H1 (cell line): ENCODE results near the gene CEBPE. TPM values are rescaled to one million over a fixed set of nuclear protein-coding genes. Genes with fewer than 3 reads are reported as not detected.

Source experiments
- CTCF ChIA-PET: fragments of 300-600 bp; sonication (Branson Sonifier 250); formaldehyde crosslinking; loops from one replicate; lab custom pipeline; 2021; ENCODE audit not compliant: partially characterized antibody; lab: Charles Lee
- POLR2A ChIA-PET: fragments of 300-600 bp; sonication (Branson Sonifier 250); formaldehyde crosslinking; loops from one replicate; lab custom pipeline; 2021; ENCODE audit warnings: inconsistent platforms; ENCODE audit not compliant: partially characterized antibody; lab: Charles Lee
- DNase-seq, 2 experiments: peaks; one replicate each; pipeline versions ENCODE4 v3.0.0 to v3.0.0-alpha.2; 2010 to 2022; ENCODE audit warnings: low spot score in 2 of 2, low read depth in 1 of 2, mixed read lengths in 1 of 2
- FAIRE-seq: peaks from 2 replicates; lab custom pipeline; 2011; peaks lifted over from hg19 to GRCh38; lab: Jason Lieb, UNC
- H2AFZ ChIP-seq: 2 replicates; pipeline ENCODE4 v1.8.1; 2012; ENCODE audit warnings: low read length, inconsistent platforms
- H2AK5ac ChIP-seq: 2 replicates; pipeline ENCODE4 v1.6.1; 2013; ENCODE audit warnings: low read depth, low read length
- H2BK120ac ChIP-seq: replicated peaks from 2 replicates; pipeline ENCODE3; 2013; ENCODE audit warnings: low read depth, low read length, inconsistent platforms
- H2BK12ac ChIP-seq: 2 replicates; pipeline ENCODE4 v1.6.1; 2013; ENCODE audit warnings: low read depth, low read length
- H2BK15ac ChIP-seq: 2 replicates; pipeline ENCODE4 v1.6.1; 2013; ENCODE audit warnings: low read length
- H2BK20ac ChIP-seq: 2 replicates; pipeline ENCODE4 v1.6.1; 2013; ENCODE audit warnings: low read length
- H2BK5ac ChIP-seq: 2 replicates; pipeline ENCODE4 v1.6.1; 2013; ENCODE audit warnings: low read depth, low read length
- H3K14ac ChIP-seq: 2 replicates; pipeline ENCODE4 v1.6.1; 2013; ENCODE audit warnings: inconsistent platforms; ENCODE audit not compliant: insufficient read length
- H3K18ac ChIP-seq: 2 replicates; pipeline ENCODE4 v1.6.1; 2013; ENCODE audit warnings: low read length; ENCODE audit errors: extremely low read depth
- H3K23ac ChIP-seq: 2 replicates; pipeline ENCODE4 v1.6.1; 2013; ENCODE audit warnings: inconsistent platforms; ENCODE audit not compliant: insufficient read length
- H3K23me2 ChIP-seq: 2 replicates; pipeline ENCODE4 v1.6.1; 2013; ENCODE audit warnings: low read depth, low read length
- H3K27ac ChIP-seq: 2 replicates; pipeline ENCODE4 v1.6.1; 2011; ENCODE audit warnings: low read depth, low read length, inconsistent platforms
- H3K27me3 ChIP-seq, 4 experiments: replicated peaks in 1 of 4; 1 replicate in 1 of 4; 2 replicates in 3 of 4; pipeline versions ENCODE4 v1.6.1 to v1.8.1; 2011 to 2013; ENCODE audit warnings: low read length in 3 of 4, mild to moderate bottlenecking in 3 of 4, inconsistent platforms in 2 of 4, mixed read lengths in 2 of 4, moderate library complexity in 1 of 4; ENCODE audit not compliant: control insufficient read depth in 3 of 4, insufficient read depth in 3 of 4; ENCODE audit errors: extremely low read depth in 1 of 4
- H3K36me3 ChIP-seq, 4 experiments: 2 replicates each; pipeline versions ENCODE4 v1.6.1 to v1.8.1; 2011 to 2013; ENCODE audit warnings: mild to moderate bottlenecking in 4 of 4, low read length in 3 of 4, moderate library complexity in 2 of 4, control low read depth in 1 of 4, inconsistent platforms in 1 of 4; ENCODE audit not compliant: insufficient read depth in 4 of 4, control insufficient read depth in 2 of 4
- H3K4ac ChIP-seq: replicated peaks from 2 replicates; pipeline ENCODE3; 2013; ENCODE audit warnings: low read length, low read depth, mixed read lengths, inconsistent platforms; ENCODE audit not compliant: insufficient read length
- H3K4me1 ChIP-seq, 4 experiments: replicated peaks in 1 of 4; 1 replicate in 1 of 4; 2 replicates in 3 of 4; pipeline versions ENCODE4 v1.6.1 to v1.8.1; 2011 to 2013; ENCODE audit warnings: low read length in 3 of 4, inconsistent platforms in 2 of 4, mixed read lengths in 1 of 4; ENCODE audit not compliant: insufficient read depth in 4 of 4, control insufficient read depth in 3 of 4
- H3K4me2 ChIP-seq, 2 experiments: 2 replicates each; pipeline versions ENCODE4 v1.6.1 to v1.8.1; 2011 to 2013; ENCODE audit warnings: low read depth in 2 of 2, low read length in 2 of 2, control low read depth in 1 of 2, inconsistent platforms in 1 of 2, mild to moderate bottlenecking in 1 of 2; ENCODE audit not compliant: insufficient read depth in 1 of 2
- H3K4me3 ChIP-seq, 4 experiments: fragments of 200-600, 300-600 bp in 1 of 4; sonication (generic), shearing (Covaris generic), sonication (Bioruptor Twin) in 1 of 4; 2 replicates each; pipeline versions ENCODE4 v1.5.1 to v1.8.1; 2011 to 2016; ENCODE audit warnings: low read length in 4 of 4, low read depth in 3 of 4, control low read depth in 2 of 4, inconsistent platforms in 2 of 4, mild to moderate bottlenecking in 2 of 4, mixed read lengths in 1 of 4, moderate library complexity in 1 of 4; ENCODE audit not compliant: insufficient read depth in 2 of 4; ENCODE audit errors: extremely low read depth in 1 of 4
- H3K56ac ChIP-seq: replicated peaks from 2 replicates; pipeline ENCODE3; 2013; ENCODE audit warnings: low read depth, mild to moderate bottlenecking, mixed read lengths, low read length, inconsistent platforms; ENCODE audit not compliant: insufficient read length
- H3K79me1 ChIP-seq: 2 replicates; pipeline ENCODE4 v1.6.1; 2013; ENCODE audit warnings: low read depth, low read length, control low read depth
- H3K79me2 ChIP-seq, 2 experiments: 2 replicates each; pipeline versions ENCODE4 v1.6.1 to v1.8.1; 2012 to 2013; ENCODE audit warnings: low read length in 2 of 2, mild to moderate bottlenecking in 2 of 2, inconsistent platforms in 1 of 2; ENCODE audit not compliant: insufficient read depth in 2 of 2, control insufficient read depth in 1 of 2
- H3K9ac ChIP-seq, 4 experiments: replicated peaks in 1 of 4; 1 replicate in 1 of 4; 2 replicates in 3 of 4; pipeline versions ENCODE4 v1.6.1 to v1.8.1; 2011 to 2013; ENCODE audit warnings: low read depth in 3 of 4, low read length in 3 of 4, control low read depth in 2 of 4, mild to moderate bottlenecking in 2 of 4, moderate library complexity in 2 of 4, inconsistent platforms in 1 of 4; ENCODE audit errors: extremely low read depth in 1 of 4
- H3K9me3 ChIP-seq, 2 experiments: 2 replicates each; pipeline versions ENCODE4 v1.6.1 to v1.8.1; 2012 to 2013; ENCODE audit warnings: mild to moderate bottlenecking in 2 of 2, moderate library complexity in 2 of 2, control low read depth in 1 of 2, inconsistent platforms in 1 of 2, low read depth in 1 of 2, low read length in 1 of 2, mixed read lengths in 1 of 2; ENCODE audit not compliant: insufficient read depth in 2 of 2
- H4K20me1 ChIP-seq, 2 experiments: replicated peaks in 1 of 2; 2 replicates each; pipeline versions ENCODE3 to v1.8.1; 2011 to 2013; ENCODE audit warnings: inconsistent platforms in 2 of 2, low read length in 2 of 2, mild to moderate bottlenecking in 1 of 2; ENCODE audit not compliant: insufficient read depth in 2 of 2, control insufficient read depth in 1 of 2
- H4K5ac ChIP-seq: 2 replicates; pipeline ENCODE4 v1.6.1; 2013; ENCODE audit warnings: low read length, low read depth, mixed read lengths, inconsistent platforms; ENCODE audit not compliant: insufficient read length
- H4K8ac ChIP-seq: 2 replicates; pipeline ENCODE4 v1.8.0; 2013; ENCODE audit warnings: mild to moderate bottlenecking, moderate library complexity, low read length, inconsistent platforms; ENCODE audit not compliant: insufficient read depth; ENCODE audit errors: extremely low read depth
- H4K91ac ChIP-seq: replicated peaks from 2 replicates; pipeline ENCODE3; 2013; ENCODE audit warnings: low read length, mixed read lengths, inconsistent platforms; ENCODE audit not compliant: insufficient read length
- BRCA1 ChIP-seq: IDR thresholded peaks from 2 replicates; pipeline ENCODE4 v1.6.1; 2012; ENCODE audit warnings: low read depth, low read length, improper control_type of control experiment
- MAX ChIP-seq: IDR thresholded peaks from 2 replicates; pipeline ENCODE4 v1.6.1; 2012; ENCODE audit warnings: inconsistent platforms
- POLR2AphosphoS5 ChIP-seq: IDR thresholded peaks from 2 replicates; pipeline ENCODE4 v1.6.1; 2011; ENCODE audit warnings: low read depth, low read length
- SRF ChIP-seq: IDR thresholded peaks from 2 replicates; pipeline ENCODE4 v1.6.1; 2011; ENCODE audit warnings: mild to moderate bottlenecking, low read depth, low read length, moderate library complexity
- YY1 ChIP-seq: IDR thresholded peaks from 2 replicates; pipeline ENCODE4 v1.6.1; 2011; ENCODE audit warnings: low read depth, mild to moderate bottlenecking, low read length
- WGBS, 2 experiments: shearing (Covaris generic) in 1 of 2; methylation state at CpG; one replicate each; pipeline versions ENCODE4 v1.1.6 to v1.1.7; 2013 to 2015; ENCODE audit warnings: low lambda C conversion rate in 2 of 2, mixed read lengths in 2 of 2, inconsistent platforms in 1 of 2, low coverage in 1 of 2, missing lambda C conversion rate in 1 of 2; ENCODE audit not compliant: insufficient replicate concordance in 2 of 2, insufficient coverage in 1 of 2, insufficient read length in 1 of 2; ENCODE audit errors: extremely low coverage in 1 of 2, missing lambda C conversion rate in 1 of 2; 5-methylcytosine and 5-hydroxymethylcytosine counted together
- polyA plus RNA-seq, 7 experiments: library from polyadenylated mRNA; depleted of rRNA in 3 of 7; stranded (reverse) in 5 of 7; unstranded in 2 of 7; fragments of >200 nt in 5 of 7; fragments of 200-250 nt in 2 of 7; gene quantifications; 1 replicate in 5 of 7; 2 replicates in 1 of 7; 4 replicates in 1 of 7; pipeline versions ENCODE4 v1.2.1 to v1.2.3, GENCODE V29; 2011 to 2013; ENCODE audit warnings: missing spikeins in 2 of 7, mixed read lengths in 2 of 7
- total RNA-seq: library from RNA; stranded (reverse); fragmentation: NEBNext Ultra II Directional; extraction: Animal tissue kit (Norgen Biotek cat#: 25700); gene quantifications from 2 replicates; pipeline ENCODE4 v1.2.1, GENCODE V29; 2021

Gene CEBPE
- total and polyA plus RNA-seq, 2 of the 8 experiments (the other 6 are each of a cell fraction or from before 2014, with no cell fraction given): 0.05 TPM; not detected in 1

GRCh38 chr14:23123419-23123818, 4.4 kb upstream of the CEBPE start:
- no peak for DNase-seq
- no peak overlapping the region for H2AK5ac ChIP-seq
- no peak overlapping the region for H3K4me3 ChIP-seq
- no peak overlapping the region for H3K4ac ChIP-seq
- H2BK12ac ChIP-seq: peak overlapping the region; percentile 96; the same call in 1 of the 2 replicates
- H2AFZ ChIP-seq: no peak overlapping the region
- no peaks in the 10 kb centered on the region for H3K9me3 ChIP-seq
- no peak overlapping the region for H3K27ac ChIP-seq
- H4K20me1 ChIP-seq: peaks cover 0 to 2% of the 10 kb centered on the region in 2 experiments
- H3K79me2 ChIP-seq: no peaks in the 10 kb centered on the region
- no peak overlapping the region for H3K14ac ChIP-seq
- 0 out of 2 replicates have a peak overlapping the region, but pooled peaks have one; percentile 35 for H2BK5ac ChIP-seq
- no peaks in the 10 kb centered on the region for H3K27me3 ChIP-seq
- H3K18ac ChIP-seq: no peak overlapping the region; the same call in 1 of the 2 replicates
- CTCF ChIA-PET: interaction anchor here (0.5 to 11.8 kb wide), 12 partner anchors 15 to 239 kb away, joined by 3 to 290 read pairs (median 3); partner anchors contain the start of gene SLC7A8
- H3K36me3 ChIP-seq: peaks cover 6 to 19% (median 10%) of the 10 kb centered on the region in 4 experiments
- peaks cover 0 to 11% (median 5%) of the 10 kb centered on the region in 4 experiments; a peak in 5 of 7 replicates for H3K4me1 ChIP-seq
- no peak overlapping the region for H3K9ac ChIP-seq
- H2BK120ac ChIP-seq: no peak overlapping the region
- no peak overlapping the region for H3K56ac ChIP-seq
- H4K8ac ChIP-seq: no peak overlapping the region
- TF ChIP-seq POLR2AphosphoS5 (peak; percentile 15; the same call in 1 of the 2 replicates), SRF (no peak), YY1 (no peak), MAX (no peak), BRCA1 (no peak)
- H4K5ac ChIP-seq: no peak overlapping the region
- 88% methylated on average over 8 of the region's 8 CpGs; no CpG with 5 or more reads in 1 of the 2 experiments for WGBS, 2 experiments
- POLR2A ChIA-PET: interaction anchor here (1.1 to 1.4 kb wide), 3 partner anchors 14 to 58 kb away, joined by 3 to 5 read pairs (median 3); no protein-coding TSS in a partner anchor
- H3K23ac ChIP-seq: no peak overlapping the region
- H3K4me2 ChIP-seq: no peak overlapping the region
- no peak overlapping the region for H2BK20ac ChIP-seq
- H3K23me2 ChIP-seq: no peaks in the 10 kb centered on the region
- no peak for FAIRE-seq
- H4K91ac ChIP-seq: no peak overlapping the region
- 0 out of 2 replicates have a peak overlapping the region, but pooled peaks have one; percentile 61 for H2BK15ac ChIP-seq
- H3K79me1 ChIP-seq: no peaks in the 10 kb centered on the region
